Endothelial cell of umbilical vein (primary cell): Measurements from ENCODE around the gene LRRK1. TPM values are rescaled to one million over a fixed set of nuclear protein-coding genes. Genes with fewer than 3 reads are reported as not detected.

Experiments
- BruUV-seq: library from RNA; stranded (reverse); fragments of 400-500 nt; replicated peaks from 2 replicates; lab custom pipeline; 2021; lab: Mats Ljungman, UMichigan
- CTCF ChIA-PET: fragments of 300-600, 350-600 bp; sonication (Branson Sonifier 250); formaldehyde crosslinking; loops from one replicate; lab custom pipeline; 2021; ENCODE audit warnings: antibody characterized with exemption, inconsistent platforms; lab: Charles Lee
- POLR2A ChIA-PET: fragments of 300-600, 350-600 bp; sonication (Branson Sonifier 250); formaldehyde crosslinking; loops from one replicate; lab custom pipeline; 2021; ENCODE audit warnings: antibody characterized with exemption, inconsistent platforms; lab: Charles Lee
- DNase-seq: peaks from one replicate; pipeline ENCODE4 v3.0.0-alpha.2; 2011; ENCODE audit warnings: low read depth, low spot score
- FAIRE-seq: peaks from 2 replicates; lab custom pipeline; 2011; peaks lifted over from hg19 to GRCh38; lab: Jason Lieb, UNC
- H2AFZ ChIP-seq: 2 replicates; pipeline ENCODE4 v1.6.0; 2012; ENCODE audit warnings: low read depth, low read length, control low read depth, inconsistent platforms
- H3K27ac ChIP-seq: 2 replicates; pipeline ENCODE4 v1.5.1; 2011; ENCODE audit warnings: low read depth, mild to moderate bottlenecking, control low read depth, low read length, moderate library complexity; ENCODE audit not compliant: insufficient read depth
- H3K27me3 ChIP-seq, 2 experiments: 2 replicates each; pipeline versions ENCODE4 v1.6.0 to v1.6.1; 2011; ENCODE audit warnings: low read length in 2 of 2, mixed read lengths in 1 of 2; ENCODE audit not compliant: control insufficient read depth in 2 of 2, insufficient read depth in 2 of 2
- H3K36me3 ChIP-seq, 2 experiments: 2 replicates in 1 of 2; 3 replicates in 1 of 2; pipeline ENCODE4 v1.5.1; 2011; ENCODE audit warnings: low read length in 2 of 2, mild to moderate bottlenecking in 1 of 2, moderate library complexity in 1 of 2; ENCODE audit not compliant: control insufficient read depth in 2 of 2, insufficient read depth in 2 of 2; ENCODE audit errors: extremely low read depth in 1 of 2
- H3K4me1 ChIP-seq: 3 replicates; pipeline ENCODE4 v1.5.1; 2011; ENCODE audit warnings: mild to moderate bottlenecking, low read length; ENCODE audit not compliant: control insufficient read depth, insufficient read depth; ENCODE audit errors: extremely low read depth
- H3K4me2 ChIP-seq: 2 replicates; pipeline ENCODE4 v1.6.1; 2011; ENCODE audit warnings: low read length, control low read depth, mixed read lengths; ENCODE audit not compliant: insufficient read depth
- H3K4me3 ChIP-seq, 3 experiments: fragments of 200-600 bp in 1 of 3; sonication (generic), shearing (Covaris generic) in 1 of 3; replicated peaks in 1 of 3; 2 replicates each; pipeline ENCODE4 v1.5.1; 2011 to 2016; ENCODE audit warnings: control low read depth in 3 of 3, low read length in 3 of 3, mild to moderate bottlenecking in 2 of 3, inconsistent platforms in 1 of 3, low read depth in 1 of 3, moderate library complexity in 1 of 3; ENCODE audit not compliant: insufficient read depth in 1 of 3
- H3K79me2 ChIP-seq: 2 replicates; pipeline ENCODE4 v1.6.0; 2012; ENCODE audit warnings: low read length, inconsistent platforms; ENCODE audit not compliant: control insufficient read depth, insufficient read depth
- H3K9ac ChIP-seq: replicated peaks from 2 replicates; pipeline ENCODE3; 2011; ENCODE audit warnings: low read length, control low read depth; ENCODE audit not compliant: insufficient read depth; ENCODE audit errors: extremely low read depth
- H3K9me1 ChIP-seq: replicated peaks from 3 replicates; pipeline ENCODE4 v1.6.0; 2011; ENCODE audit warnings: mild to moderate bottlenecking, low read length; ENCODE audit not compliant: control insufficient read depth, insufficient read depth; ENCODE audit errors: extremely low read depth
- H3K9me3 ChIP-seq: replicated peaks from 2 replicates; pipeline ENCODE4 v1.5.1; 2012; ENCODE audit warnings: low read length, inconsistent platforms; ENCODE audit not compliant: control insufficient read depth, insufficient read depth
- H4K20me1 ChIP-seq: replicated peaks from 2 replicates; pipeline ENCODE3; 2011; ENCODE audit warnings: mild to moderate bottlenecking, low read length; ENCODE audit not compliant: control insufficient read depth, insufficient read depth; ENCODE audit errors: extremely low read depth
- CTCF ChIP-seq, 2 donors: IDR thresholded peaks; 1 replicate in 1 of 2; 2 replicates in 1 of 2; pipeline ENCODE4 v1.5.1; 2011; ENCODE audit warnings: low read length in 2 of 2, mild to moderate bottlenecking in 2 of 2, moderate library complexity in 2 of 2, control low read depth in 1 of 2, inconsistent platforms in 1 of 2, low read depth in 1 of 2; ENCODE audit not compliant: insufficient read depth in 1 of 2; ENCODE audit errors: extremely low read depth in 1 of 2
- EZH2 ChIP-seq: IDR thresholded peaks from 2 replicates; pipeline ENCODE4 v1.6.1; 2012; ENCODE audit warnings: borderline replicate concordance, low read depth, mild to moderate bottlenecking, moderate library complexity, low read length, inconsistent platforms; ENCODE audit not compliant: severe bottlenecking
- FOS ChIP-seq: IDR thresholded peaks from 2 replicates; pipeline ENCODE4 v1.6.1; 2011; ENCODE audit warnings: mild to moderate bottlenecking, low read length, moderate library complexity, borderline replicate concordance; ENCODE audit not compliant: insufficient read depth
- GATA2 ChIP-seq: IDR thresholded peaks from 2 replicates; pipeline ENCODE4 v1.7.0; 2011; ENCODE audit warnings: low read depth, mild to moderate bottlenecking, moderate library complexity, mixed read lengths, low read length; ENCODE audit not compliant: insufficient read length, insufficient read depth
- JUN ChIP-seq: IDR thresholded peaks from 2 replicates; pipeline ENCODE4 v1.6.1; 2011; ENCODE audit warnings: borderline replicate concordance, low read depth; ENCODE audit not compliant: insufficient read length, insufficient read depth
- MYC ChIP-seq: IDR thresholded peaks from one replicate; pipeline ENCODE4 v1.6.1; 2011; ENCODE audit warnings: mild to moderate bottlenecking, low read depth, low read length
- POLR2A ChIP-seq: IDR thresholded peaks from 2 replicates; pipeline ENCODE4 v1.6.1; 2012; ENCODE audit warnings: low read depth, mild to moderate bottlenecking, control low read depth, low read length
- POLR2AphosphoS5 ChIP-seq: IDR thresholded peaks from 2 replicates; pipeline ENCODE4 v1.6.1; 2012; ENCODE audit warnings: low read depth, mild to moderate bottlenecking, control low read depth, low read length, moderate library complexity; ENCODE audit not compliant: insufficient read depth
- dilution Hi-C: fragments of 300-500 bp; cut with MboI; formaldehyde crosslinking; loops from one replicate; pipeline ENCODE4 v1.15.0; 2019; ENCODE audit warnings: low sequenced_read_pairs; ENCODE audit not compliant: extremely low pct_ligation_motif_present
- intact Hi-C: fragments of 100-400 bp; cut with micrococcal nuclease; formaldehyde crosslinking; loops from one replicate; pipeline ENCODE4 v1.10.0; 2022
- polyA plus RNA-seq, 4 experiments: library from polyadenylated mRNA; depleted of rRNA in 3 of 4; stranded (reverse) in 3 of 4; unstranded in 1 of 4; fragments of >200 nt; gene quantifications; 2 replicates each; pipeline versions ENCODE4 v1.2.1 to v1.2.3, GENCODE V29; 2011 to 2012; ENCODE audit warnings: missing spikeins in 1 of 4
- total RNA-seq: library from RNA; stranded (reverse); gene quantifications from 2 replicates; pipeline ENCODE4 v1.2.3, GENCODE V29; 2021
- TF ChIP-seq, protein P1 (sequence below): IDR thresholded peaks from 2 replicates; pipeline ENCODE4 v1.6.1; 2011; ENCODE audit not compliant: insufficient read depth, insufficient read length

Gene LRRK1
- total and polyA plus RNA-seq, 2 donors (not counting 3 experiments of a cell fraction or from before 2014, with no cell fraction given): 11.0 to 22.1 TPM

DNA sequence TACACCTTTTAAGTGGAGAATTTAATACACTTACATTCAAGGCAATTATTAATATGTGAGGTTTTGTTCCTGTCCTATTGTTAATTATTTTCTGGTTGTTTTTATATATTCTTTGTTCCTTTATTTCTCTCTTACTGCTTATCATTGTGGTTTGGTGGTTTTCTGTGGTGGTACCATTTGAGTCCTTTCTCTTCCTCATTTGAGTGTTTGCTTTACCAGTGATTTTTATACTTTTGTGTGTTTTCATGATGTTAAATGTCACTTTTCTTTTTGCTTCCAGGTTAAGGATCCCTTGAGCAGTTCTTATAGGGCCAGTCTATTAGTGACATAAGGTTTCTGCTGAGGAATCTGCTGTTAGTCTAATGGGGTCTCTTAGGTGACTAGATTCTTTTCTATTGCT lies 116.5 kb downstream of the LRRK1 start:
- Histone ChIP-seq H2AFZ (no peak overlapping the region), H3K4me2 (no peak overlapping the region), H3K27ac (no peak overlapping the region), H3K4me3 (no peak overlapping the region), H3K36me3 (no peaks in the 10 kb centered on the region), H3K9ac (no peak overlapping the region), H3K79me2 (no peaks in the 10 kb centered on the region), H3K27me3 (no peaks in the 10 kb centered on the region), H3K9me3 (no peaks in the 10 kb centered on the region), H3K4me1 (no peaks in the 10 kb centered on the region), H3K9me1 (no peaks in the 10 kb centered on the region), H4K20me1 (no peaks in the 10 kb centered on the region)
- no TSS peak for BruUV-seq
- no peak for FAIRE-seq
- TF ChIP-seq GATA2: no peak
- no peak for TF ChIP-seq JUN
- TF ChIP-seq CTCF (IDR thresholded peaks at IDR 0.05; ENCODE audit: extremely low read depth in 1 of 2, insufficient read depth in 1 of 2, low read depth in 1 of 2, low read length in 2 of 2): no peak
- no peak for TF ChIP-seq EZH2
- TF ChIP-seq POLR2A: no peak
- no peak for TF ChIP-seq POLR2AphosphoS5
- TF ChIP-seq FOS: no peak
- no peak for TF ChIP-seq MYC
- TF ChIP-seq, protein P1, sequence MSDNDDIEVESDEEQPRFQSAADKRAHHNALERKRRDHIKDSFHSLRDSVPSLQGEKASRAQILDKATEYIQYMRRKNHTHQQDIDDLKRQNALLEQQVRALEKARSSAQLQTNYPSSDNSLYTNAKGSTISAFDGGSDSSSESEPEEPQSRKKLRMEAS: no peak
- intact Hi-C loops (no loop called here), dilution Hi-C loops (no loop called here)
- ChIA-PET POLR2A (no interaction called here), CTCF (no interaction called here)
- no peak for DNase-seq
